Fibroblast of pulmonary artery (primary cell): ENCODE results near the gene MASTL.
"Not testable (repeated sequence)": the region's sequence is repeated elsewhere in the genome, so short reads cannot be mapped to it uniquely, and the experiment has no call there.

Experiments used
- DNase-seq: peaks from one replicate; pipeline ENCODE4 v3.0.0-alpha.2; 2010; ENCODE audit warnings: low read depth
- H3K4me3 ChIP-seq: replicated peaks from 2 replicates; pipeline ENCODE4 v1.5.1; 2011; ENCODE audit warnings: low read depth, mild to moderate bottlenecking, control low read depth, low read length, moderate library complexity
- TF ChIP-seq, protein P1 (sequence below): IDR thresholded peaks from 2 replicates; pipeline ENCODE4 v1.5.1; 2011; ENCODE audit warnings: mild to moderate bottlenecking, control low read depth, low read length, inconsistent platforms; ENCODE audit errors: missing control alignments

The MASTL gene

DNA sequence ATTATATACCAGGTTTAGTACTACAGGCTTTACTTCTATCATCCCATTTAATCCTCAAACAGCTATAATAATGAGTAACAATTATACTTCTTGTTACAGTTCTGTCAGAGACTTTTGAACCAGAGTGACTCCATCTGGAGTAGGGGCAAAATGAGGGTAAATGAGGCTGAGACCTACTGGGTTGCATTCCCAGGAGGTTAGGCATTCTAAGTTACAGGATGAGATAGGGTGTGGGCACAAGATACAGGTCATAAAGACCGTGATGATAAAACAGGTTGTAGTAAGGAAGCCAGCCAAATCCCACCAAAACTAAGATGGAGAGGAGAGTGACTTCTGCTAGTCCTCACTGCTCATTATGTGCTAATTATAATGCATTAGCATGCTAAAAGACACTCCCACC, 4.9 kb upstream of the MASTL start:
- TF ChIP-seq, protein P1, sequence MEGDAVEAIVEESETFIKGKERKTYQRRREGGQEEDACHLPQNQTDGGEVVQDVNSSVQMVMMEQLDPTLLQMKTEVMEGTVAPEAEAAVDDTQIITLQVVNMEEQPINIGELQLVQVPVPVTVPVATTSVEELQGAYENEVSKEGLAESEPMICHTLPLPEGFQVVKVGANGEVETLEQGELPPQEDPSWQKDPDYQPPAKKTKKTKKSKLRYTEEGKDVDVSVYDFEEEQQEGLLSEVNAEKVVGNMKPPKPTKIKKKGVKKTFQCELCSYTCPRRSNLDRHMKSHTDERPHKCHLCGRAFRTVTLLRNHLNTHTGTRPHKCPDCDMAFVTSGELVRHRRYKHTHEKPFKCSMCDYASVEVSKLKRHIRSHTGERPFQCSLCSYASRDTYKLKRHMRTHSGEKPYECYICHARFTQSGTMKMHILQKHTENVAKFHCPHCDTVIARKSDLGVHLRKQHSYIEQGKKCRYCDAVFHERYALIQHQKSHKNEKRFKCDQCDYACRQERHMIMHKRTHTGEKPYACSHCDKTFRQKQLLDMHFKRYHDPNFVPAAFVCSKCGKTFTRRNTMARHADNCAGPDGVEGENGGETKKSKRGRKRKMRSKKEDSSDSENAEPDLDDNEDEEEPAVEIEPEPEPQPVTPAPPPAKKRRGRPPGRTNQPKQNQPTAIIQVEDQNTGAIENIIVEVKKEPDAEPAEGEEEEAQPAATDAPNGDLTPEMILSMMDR: no peak
- no peak for DNase-seq
- H3K4me3 ChIP-seq: no peak overlapping the region

- no peak for DNase-seq
- peak overlapping the region; percentile 72 for H3K4me3 ChIP-seq
- TF ChIP-seq, protein P1: no peak
These were observed 2.5 kb upstream of the MASTL start for GRCh38 chr10:27152687-27153086.

DNA sequence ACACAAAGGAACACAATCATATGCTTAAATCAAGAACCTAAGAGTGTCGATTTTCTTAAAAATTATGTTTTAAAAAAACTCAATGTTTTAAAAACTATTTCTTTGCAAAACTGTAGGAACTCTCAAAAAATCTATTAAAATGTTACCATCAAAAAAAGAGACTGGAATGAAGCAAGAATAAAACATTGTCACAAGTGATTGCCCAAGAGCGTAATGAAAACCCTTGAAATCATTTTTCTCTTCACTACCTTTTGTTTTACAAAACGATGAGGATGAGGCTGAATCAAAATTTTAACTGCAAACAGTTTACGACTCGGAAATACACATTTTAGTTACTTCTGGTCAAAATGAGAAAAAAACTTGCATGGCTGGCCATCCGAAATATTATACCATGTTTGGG, 1.8 kb upstream of the MASTL start:
- TF ChIP-seq, protein P1: no peak
- H3K4me3 ChIP-seq: peak overlapping the region; percentile 72
- DNase-seq: no peak

DNA sequence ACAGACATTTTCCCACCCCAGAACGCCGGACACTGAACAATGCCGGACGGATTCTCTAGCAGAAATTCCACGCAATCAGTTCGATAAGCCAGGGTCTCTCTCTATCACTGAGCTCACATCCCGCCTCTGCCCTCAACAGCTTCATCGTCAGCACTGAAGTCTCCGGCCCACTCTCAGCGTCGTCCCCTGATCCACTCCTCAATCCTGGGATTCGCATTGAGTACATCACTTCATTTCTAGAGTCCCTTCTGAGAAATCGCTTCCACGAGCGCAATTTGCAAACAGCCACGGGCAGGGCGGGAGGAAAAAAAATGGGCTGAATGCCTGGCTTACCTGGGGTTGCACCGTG, 1.3 kb upstream of the MASTL start:
- DNase-seq: no peak
- TF ChIP-seq, protein P1: no peak
- peak overlapping the region; percentile 72 for H3K4me3 ChIP-seq

GRCh38 chr10:27156566-27156965, 1.4 kb downstream of the MASTL start:
- not testable (repeated sequence) for DNase-seq
- H3K4me3 ChIP-seq: peak overlapping the region; percentile 72

- H3K4me3 ChIP-seq: no peak overlapping the region
- DNase-seq: no peak
- TF ChIP-seq, protein P1: no peak
These were observed 2.0 kb downstream of the MASTL start for GRCh38 chr10:27157150-27157549.

DNA sequence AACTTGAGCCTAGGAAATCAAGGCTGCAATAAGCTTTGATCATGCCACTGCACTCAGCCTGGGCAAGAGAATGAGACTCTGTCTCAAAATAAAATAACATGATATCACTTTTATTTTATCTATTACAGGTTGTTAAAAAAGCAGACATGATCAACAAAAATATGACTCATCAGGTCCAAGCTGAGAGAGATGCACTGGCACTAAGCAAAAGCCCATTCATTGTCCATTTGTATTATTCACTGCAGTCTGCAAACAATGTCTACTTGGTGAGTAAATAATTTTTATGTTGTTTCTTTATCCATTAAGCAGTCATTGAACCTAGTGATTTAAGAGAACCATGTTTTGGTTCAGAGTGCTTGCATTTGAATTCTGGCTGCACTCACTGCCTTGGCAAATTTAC, 3.3 kb downstream of the MASTL start:
- no peak overlapping the region for H3K4me3 ChIP-seq
- DNase-seq: no peak
- TF ChIP-seq, protein P1: no peak

DNA sequence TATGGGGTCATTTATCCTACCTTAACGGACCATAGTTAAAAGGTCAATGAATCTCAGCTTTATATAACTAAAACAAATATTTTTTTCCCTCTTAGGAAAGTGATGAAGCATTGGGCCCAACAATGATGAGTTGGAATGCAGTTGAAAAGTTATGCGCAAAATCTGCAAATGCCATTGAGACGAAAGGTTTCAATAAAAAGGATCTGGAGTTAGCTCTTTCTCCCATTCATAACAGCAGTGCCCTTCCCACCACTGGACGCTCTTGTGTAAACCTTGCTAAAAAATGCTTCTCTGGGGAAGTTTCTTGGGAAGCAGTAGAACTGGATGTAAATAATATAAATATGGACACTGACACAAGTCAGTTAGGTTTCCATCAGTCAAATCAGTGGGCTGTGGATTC, 14.7 kb downstream of the MASTL start:
- DNase-seq: no peak
- H3K4me3 ChIP-seq: no peak overlapping the region
- TF ChIP-seq, protein P1: no peak
